HEK293 (cell line): ENCODE measurements around the gene HEPHL1.

Experiments
- CTCF ChIA-PET: fragments of 350-600 bp; formaldehyde crosslinking; extraction: SDS; loops from one replicate; lab custom pipeline; 2021; ENCODE audit warnings: antibody characterized with exemption; lab: Yijun Ruan, JAX
- POLR2A ChIA-PET: fragments of 300-600 bp; formaldehyde crosslinking; extraction: SDS; loops from one replicate; lab custom pipeline; 2020; ENCODE audit warnings: antibody characterized with exemption, inconsistent platforms; lab: Yijun Ruan, JAX
- H3K27ac ChIP-seq: fragments of 200-500 bp; sonication (Bioruptor generic); 2 replicates; pipeline ENCODE4 v1.5.1; 2014; ENCODE audit warnings: low read depth, low read length, control low read depth, inconsistent platforms; ENCODE audit errors: extremely low read depth
- H3K36me3 ChIP-seq, 2 experiments: fragments of 200-500 bp in 1 of 2; sonication (Bioruptor generic) in 1 of 2; 1 replicate in 1 of 2; 2 replicates in 1 of 2; pipeline ENCODE4 v1.5.1; 2014 to 2017; ENCODE audit warnings: inconsistent platforms in 2 of 2, low read length in 2 of 2; ENCODE audit not compliant: control insufficient read depth in 2 of 2, insufficient read depth in 1 of 2
- H3K4me1 ChIP-seq: fragments of 200-500 bp; sonication (Bioruptor generic); 2 replicates; pipeline ENCODE4 v1.5.1; 2014; ENCODE audit warnings: mild to moderate bottlenecking, low read length, inconsistent platforms; ENCODE audit not compliant: control insufficient read depth, insufficient read depth
- H3K4me3 ChIP-seq: 2 replicates; pipeline ENCODE4 v1.5.1; 2011; ENCODE audit warnings: low read depth, mild to moderate bottlenecking, control low read depth, low read length, moderate library complexity
- H3K9me3 ChIP-seq: fragments of 200-500 bp; sonication (Bioruptor generic); 2 replicates; pipeline ENCODE4 v1.5.1; 2014; ENCODE audit warnings: low read depth, low read length, inconsistent platforms; ENCODE audit not compliant: control insufficient read depth, insufficient read depth
- IKZF3 ChIP-seq: fragments of 450-650 bp; IDR thresholded peaks from 2 replicates; pipeline ENCODE4 v1.5.0; 2018; ENCODE audit warnings: missing biosample characterization, mild to moderate bottlenecking, missing genetic modification characterization, moderate library complexity
- KLF10 ChIP-seq: fragments of 450-650 bp; IDR thresholded peaks from 2 replicates; pipeline ENCODE4 v1.5.1; 2018; ENCODE audit warnings: missing biosample characterization, mild to moderate bottlenecking, missing genetic modification characterization
- MYNN ChIP-seq: fragments of 450-650 bp; formaldehyde crosslinking; IDR thresholded peaks from 2 replicates; pipeline ENCODE4 v1.5.1; 2016; ENCODE audit warnings: missing biosample characterization, missing genetic modification characterization, borderline replicate concordance
- PRDM1 ChIP-seq: fragments of 450-650 bp; formaldehyde crosslinking; IDR thresholded peaks from 2 replicates; pipeline ENCODE4; 2016; ENCODE audit warnings: missing biosample characterization, missing genetic modification characterization
- SALL2 ChIP-seq: fragments of 450-650 bp; formaldehyde crosslinking; IDR thresholded peaks from 2 replicates; pipeline ENCODE4 v1.5.0; 2017; ENCODE audit warnings: missing biosample characterization, mild to moderate bottlenecking, missing genetic modification characterization, borderline replicate concordance
- SP3 ChIP-seq: fragments of 450-650 bp; formaldehyde crosslinking; IDR thresholded peaks from 2 replicates; pipeline ENCODE4 v1.5.1; 2016; ENCODE audit warnings: missing biosample characterization, missing genetic modification characterization
- ZBTB20 ChIP-seq: fragments of 450-650 bp; formaldehyde crosslinking; IDR thresholded peaks from 2 replicates; pipeline ENCODE4 v1.5.1; 2016; ENCODE audit warnings: missing biosample characterization, missing genetic modification characterization
- ZBTB48 ChIP-seq: fragments of 450-650 bp; formaldehyde crosslinking; IDR thresholded peaks from 2 replicates; pipeline ENCODE4 v1.5.1; 2016; ENCODE audit warnings: missing biosample characterization, missing genetic modification characterization
- ZFP3 ChIP-seq: fragments of 450-650 bp; formaldehyde crosslinking; IDR thresholded peaks from 2 replicates; pipeline ENCODE4 v1.5.1; 2016; ENCODE audit warnings: low read depth, missing biosample characterization, missing genetic modification characterization
- ZNF184 ChIP-seq: fragments of 450-650 bp; IDR thresholded peaks from 2 replicates; pipeline ENCODE4 v1.5.1; 2018; ENCODE audit warnings: missing biosample characterization, mild to moderate bottlenecking, missing genetic modification characterization
- ZNF19 ChIP-seq: fragments of 450-650 bp; formaldehyde crosslinking; IDR thresholded peaks from 2 replicates; pipeline ENCODE4; 2016; ENCODE audit warnings: missing biosample characterization, missing genetic modification characterization, low read depth
- ZNF214 ChIP-seq: fragments of 450-650 bp; formaldehyde crosslinking; IDR thresholded peaks from 2 replicates; pipeline ENCODE4 v1.5.1; 2017; ENCODE audit warnings: missing biosample characterization, mild to moderate bottlenecking, missing genetic modification characterization, borderline replicate concordance
- ZNF350 ChIP-seq: fragments of 450-650 bp; formaldehyde crosslinking; IDR thresholded peaks from 2 replicates; pipeline ENCODE4 v1.5.0; 2017; ENCODE audit warnings: missing biosample characterization, mild to moderate bottlenecking, missing genetic modification characterization
- ZNF426 ChIP-seq: fragments of 450-650 bp; formaldehyde crosslinking; IDR thresholded peaks from 2 replicates; pipeline ENCODE4 v1.5.1; 2017; ENCODE audit warnings: missing biosample characterization, missing genetic modification characterization, mild to moderate bottlenecking, inconsistent platforms, moderate library complexity
- ZNF621 ChIP-seq: fragments of 450-650 bp; formaldehyde crosslinking; IDR thresholded peaks from 2 replicates; pipeline ENCODE4 v1.5.1; 2017; ENCODE audit warnings: missing biosample characterization, missing genetic modification characterization
- ZNF747 ChIP-seq: fragments of 450-650 bp; formaldehyde crosslinking; IDR thresholded peaks from 2 replicates; pipeline ENCODE4 v1.5.1; 2016; ENCODE audit warnings: missing biosample characterization, missing genetic modification characterization
- ZNF792 ChIP-seq: fragments of 450-650 bp; formaldehyde crosslinking; IDR thresholded peaks from 2 replicates; pipeline ENCODE4 v1.5.1; 2016; ENCODE audit warnings: missing biosample characterization, missing genetic modification characterization
- ZSCAN23 ChIP-seq: fragments of 450-650 bp; formaldehyde crosslinking; IDR thresholded peaks from 2 replicates; pipeline ENCODE4 v1.5.1; 2016; ENCODE audit warnings: missing biosample characterization, missing genetic modification characterization
- TF ChIP-seq, protein P1 (sequence below): fragments of 450-650 bp; formaldehyde crosslinking; conservative IDR thresholded peaks from 2 replicates; pipeline ENCODE4 v1.5.1; 2016; ENCODE audit warnings: low read depth, missing biosample characterization, missing genetic modification characterization
- TF ChIP-seq, protein P2 (sequence below): fragments of 450-650 bp; formaldehyde crosslinking; IDR thresholded peaks from 2 replicates; pipeline ENCODE4 v1.5.1; 2017; ENCODE audit warnings: missing biosample characterization, mild to moderate bottlenecking, missing genetic modification characterization, moderate library complexity
- TF ChIP-seq, protein P3 (sequence below): fragments of 450-650 bp; IDR thresholded peaks from 2 replicates; pipeline ENCODE4 v1.5.1; 2018; ENCODE audit warnings: missing biosample characterization, missing genetic modification characterization
- TF ChIP-seq, protein P4 (sequence below): fragments of 450-650 bp; formaldehyde crosslinking; IDR thresholded peaks from 2 replicates; pipeline ENCODE4 v1.5.1; 2017; ENCODE audit warnings: missing biosample characterization, missing genetic modification characterization
- TF ChIP-seq, protein P5 (sequence below): fragments of 450-650 bp; formaldehyde crosslinking; IDR thresholded peaks from 2 replicates; pipeline ENCODE4 v1.5.1; 2017; ENCODE audit warnings: missing biosample characterization, missing genetic modification characterization

Gene HEPHL1

DNA sequence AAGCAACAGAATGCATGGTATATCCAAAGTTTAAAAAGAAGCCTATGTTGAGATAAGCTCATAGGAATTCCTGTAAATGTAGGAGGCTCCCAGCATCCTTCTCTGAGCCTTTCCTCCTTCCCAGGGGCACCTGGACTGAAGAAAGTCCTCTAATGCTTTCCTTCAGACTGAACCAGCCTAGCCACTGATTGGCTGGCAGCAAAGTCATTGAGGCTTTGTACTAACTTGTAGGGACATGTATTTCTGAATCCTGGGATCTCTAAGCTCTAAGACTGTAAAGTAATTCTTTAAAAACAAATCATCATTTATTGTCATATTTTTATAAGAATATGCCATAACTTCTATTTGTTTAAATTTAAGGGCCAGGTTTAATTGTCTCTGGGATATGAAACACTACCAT is 83.6 kb downstream of the HEPHL1 start (continued):
- TF ChIP-seq SALL2 (tag by site-specific recombination) (no peak), ZFP3 (tag by site-specific recombination) (no peak), ZBTB20 (no peak), ZNF747 (no peak), ZNF19 (tag by site-specific recombination) (no peak), ZNF792 (tag by site-specific recombination) (no peak), PRDM1 (tag by site-specific recombination) (no peak)
- TF ChIP-seq, protein P1, sequence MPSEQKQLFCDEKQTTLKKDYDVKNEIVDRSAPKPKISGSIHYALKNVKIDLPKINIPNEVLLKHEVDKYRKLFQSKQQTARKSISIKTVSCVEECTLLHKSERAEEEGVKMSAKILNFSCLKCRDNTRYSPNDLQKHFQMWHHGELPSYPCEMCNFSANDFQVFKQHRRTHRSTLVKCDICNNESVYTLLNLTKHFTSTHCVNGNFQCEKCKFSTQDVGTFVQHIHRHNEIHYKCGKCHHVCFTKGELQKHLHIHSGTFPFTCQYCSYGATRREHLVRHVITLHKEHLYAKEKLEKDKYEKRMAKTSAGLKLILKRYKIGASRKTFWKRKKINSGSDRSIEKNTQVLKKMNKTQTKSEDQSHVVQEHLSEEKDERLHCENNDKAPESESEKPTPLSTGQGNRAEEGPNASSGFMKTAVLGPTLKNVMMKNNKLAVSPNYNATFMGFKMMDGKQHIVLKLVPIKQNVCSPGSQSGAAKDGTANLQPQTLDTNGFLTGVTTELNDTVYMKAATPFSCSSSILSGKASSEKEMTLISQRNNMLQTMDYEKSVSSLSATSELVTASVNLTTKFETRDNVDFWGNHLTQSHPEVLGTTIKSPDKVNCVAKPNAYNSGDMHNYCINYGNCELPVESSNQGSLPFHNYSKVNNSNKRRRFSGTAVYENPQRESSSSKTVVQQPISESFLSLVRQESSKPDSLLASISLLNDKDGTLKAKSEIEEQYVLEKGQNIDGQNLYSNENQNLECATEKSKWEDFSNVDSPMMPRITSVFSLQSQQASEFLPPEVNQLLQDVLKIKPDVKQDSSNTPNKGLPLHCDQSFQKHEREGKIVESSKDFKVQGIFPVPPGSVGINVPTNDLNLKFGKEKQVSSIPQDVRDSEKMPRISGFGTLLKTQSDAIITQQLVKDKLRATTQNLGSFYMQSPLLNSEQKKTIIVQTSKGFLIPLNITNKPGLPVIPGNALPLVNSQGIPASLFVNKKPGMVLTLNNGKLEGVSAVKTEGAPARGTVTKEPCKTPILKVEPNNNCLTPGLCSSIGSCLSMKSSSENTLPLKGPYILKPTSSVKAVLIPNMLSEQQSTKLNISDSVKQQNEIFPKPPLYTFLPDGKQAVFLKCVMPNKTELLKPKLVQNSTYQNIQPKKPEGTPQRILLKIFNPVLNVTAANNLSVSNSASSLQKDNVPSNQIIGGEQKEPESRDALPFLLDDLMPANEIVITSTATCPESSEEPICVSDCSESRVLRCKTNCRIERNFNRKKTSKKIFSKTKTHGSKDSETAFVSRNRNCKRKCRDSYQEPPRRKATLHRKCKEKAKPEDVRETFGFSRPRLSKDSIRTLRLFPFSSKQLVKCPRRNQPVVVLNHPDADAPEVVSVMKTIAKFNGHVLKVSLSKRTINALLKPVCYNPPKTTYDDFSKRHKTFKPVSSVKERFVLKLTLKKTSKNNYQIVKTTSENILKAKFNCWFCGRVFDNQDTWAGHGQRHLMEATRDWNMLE, result no peak
- TF ChIP-seq, protein P2, sequence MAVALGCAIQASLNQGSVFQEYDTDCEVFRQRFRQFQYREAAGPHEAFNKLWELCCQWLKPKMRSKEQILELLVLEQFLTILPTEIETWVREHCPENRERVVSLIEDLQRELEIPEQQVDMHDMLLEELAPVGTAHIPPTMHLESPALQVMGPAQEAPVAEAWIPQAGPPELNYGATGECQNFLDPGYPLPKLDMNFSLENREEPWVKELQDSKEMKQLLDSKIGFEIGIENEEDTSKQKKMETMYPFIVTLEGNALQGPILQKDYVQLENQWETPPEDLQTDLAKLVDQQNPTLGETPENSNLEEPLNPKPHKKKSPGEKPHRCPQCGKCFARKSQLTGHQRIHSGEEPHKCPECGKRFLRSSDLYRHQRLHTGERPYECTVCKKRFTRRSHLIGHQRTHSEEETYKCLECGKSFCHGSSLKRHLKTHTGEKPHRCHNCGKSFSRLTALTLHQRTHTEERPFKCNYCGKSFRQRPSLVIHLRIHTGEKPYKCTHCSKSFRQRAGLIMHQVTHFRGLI, result no peak

DNA sequence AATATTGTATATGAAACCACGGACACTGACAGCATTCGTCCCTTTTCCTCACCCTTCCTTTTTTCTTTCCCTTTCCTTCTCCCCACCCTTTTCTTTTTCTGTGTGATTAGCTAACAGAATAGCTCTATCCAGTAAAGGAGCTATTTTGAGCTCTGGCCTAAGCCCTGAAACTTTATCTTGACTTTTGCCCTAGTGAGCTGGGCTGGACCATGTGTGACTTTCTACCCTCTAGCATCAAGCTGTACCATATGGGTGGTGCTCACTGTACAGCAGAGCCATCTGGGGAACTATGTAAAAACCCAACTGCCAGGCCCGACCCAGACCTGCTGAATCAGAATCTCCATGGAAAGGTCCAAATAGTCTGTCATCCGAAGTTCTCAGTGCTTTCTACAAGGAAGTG is 85.6 kb downstream of the HEPHL1 start:
- Histone ChIP-seq H3K4me3 (no peak overlapping the region), H3K4me1 (no peaks in the 10 kb centered on the region), H3K36me3 (no peaks in the 10 kb centered on the region), H3K9me3 (no peaks in the 10 kb centered on the region), H3K27ac (no peak overlapping the region)
- TF ChIP-seq ZNF184 (no peak), ZNF350 (tag by site-specific recombination) (no peak), ZNF426 (tag by site-specific recombination) (no peak), KLF10 (tag by site-specific recombination) (no peak), ZSCAN23 (tag by site-specific recombination) (no peak), ZNF214 (no peak), MYNN (no peak), IKZF3 (no peak), ZNF621 (tag by site-specific recombination) (no peak), ZBTB48 (tag by site-specific recombination) (no peak), SP3 (no peak)
- TF ChIP-seq, protein P3, sequence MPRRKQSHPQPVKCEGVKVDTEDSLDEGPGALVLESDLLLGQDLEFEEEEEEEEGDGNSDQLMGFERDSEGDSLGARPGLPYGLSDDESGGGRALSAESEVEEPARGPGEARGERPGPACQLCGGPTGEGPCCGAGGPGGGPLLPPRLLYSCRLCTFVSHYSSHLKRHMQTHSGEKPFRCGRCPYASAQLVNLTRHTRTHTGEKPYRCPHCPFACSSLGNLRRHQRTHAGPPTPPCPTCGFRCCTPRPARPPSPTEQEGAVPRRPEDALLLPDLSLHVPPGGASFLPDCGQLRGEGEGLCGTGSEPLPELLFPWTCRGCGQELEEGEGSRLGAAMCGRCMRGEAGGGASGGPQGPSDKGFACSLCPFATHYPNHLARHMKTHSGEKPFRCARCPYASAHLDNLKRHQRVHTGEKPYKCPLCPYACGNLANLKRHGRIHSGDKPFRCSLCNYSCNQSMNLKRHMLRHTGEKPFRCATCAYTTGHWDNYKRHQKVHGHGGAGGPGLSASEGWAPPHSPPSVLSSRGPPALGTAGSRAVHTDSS (tag by site-specific recombination), result no peak
- TF ChIP-seq, protein P4, sequence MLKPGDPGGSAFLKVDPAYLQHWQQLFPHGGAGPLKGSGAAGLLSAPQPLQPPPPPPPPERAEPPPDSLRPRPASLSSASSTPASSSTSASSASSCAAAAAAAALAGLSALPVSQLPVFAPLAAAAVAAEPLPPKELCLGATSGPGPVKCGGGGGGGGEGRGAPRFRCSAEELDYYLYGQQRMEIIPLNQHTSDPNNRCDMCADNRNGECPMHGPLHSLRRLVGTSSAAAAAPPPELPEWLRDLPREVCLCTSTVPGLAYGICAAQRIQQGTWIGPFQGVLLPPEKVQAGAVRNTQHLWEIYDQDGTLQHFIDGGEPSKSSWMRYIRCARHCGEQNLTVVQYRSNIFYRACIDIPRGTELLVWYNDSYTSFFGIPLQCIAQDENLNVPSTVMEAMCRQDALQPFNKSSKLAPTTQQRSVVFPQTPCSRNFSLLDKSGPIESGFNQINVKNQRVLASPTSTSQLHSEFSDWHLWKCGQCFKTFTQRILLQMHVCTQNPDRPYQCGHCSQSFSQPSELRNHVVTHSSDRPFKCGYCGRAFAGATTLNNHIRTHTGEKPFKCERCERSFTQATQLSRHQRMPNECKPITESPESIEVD (tag by site-specific recombination), result no peak
- TF ChIP-seq, protein P5, sequence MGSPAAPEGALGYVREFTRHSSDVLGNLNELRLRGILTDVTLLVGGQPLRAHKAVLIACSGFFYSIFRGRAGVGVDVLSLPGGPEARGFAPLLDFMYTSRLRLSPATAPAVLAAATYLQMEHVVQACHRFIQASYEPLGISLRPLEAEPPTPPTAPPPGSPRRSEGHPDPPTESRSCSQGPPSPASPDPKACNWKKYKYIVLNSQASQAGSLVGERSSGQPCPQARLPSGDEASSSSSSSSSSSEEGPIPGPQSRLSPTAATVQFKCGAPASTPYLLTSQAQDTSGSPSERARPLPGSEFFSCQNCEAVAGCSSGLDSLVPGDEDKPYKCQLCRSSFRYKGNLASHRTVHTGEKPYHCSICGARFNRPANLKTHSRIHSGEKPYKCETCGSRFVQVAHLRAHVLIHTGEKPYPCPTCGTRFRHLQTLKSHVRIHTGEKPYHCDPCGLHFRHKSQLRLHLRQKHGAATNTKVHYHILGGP, result no peak
- CTCF ChIA-PET, result interaction anchor here (0.6 to 2.5 kb wide), 3 partner anchors 97 to 211 kb away, joined by 3 to 12 read pairs (median 3); no protein-coding TSS in a partner anchor
- POLR2A ChIA-PET, result no interaction called here
